Right lobe of liver (tissue), 6 donors: ENCODE results near the gene NCKAP5. TPM values are rescaled to one million over a fixed set of nuclear protein-coding genes. Genes with fewer than 3 reads are reported as not detected.

ENCODE experiments used
- ATAC-seq, 4 donors: fragments of 200-7000 bp; cut with Tn5 transposase; one replicate each; pipeline ENCODE4 v1.9.1; 2020; ENCODE audit warnings: mild to moderate bottlenecking in 4 of 4, moderate library complexity in 4 of 4
- DNase-seq, 3 donors: peaks; one replicate each; pipeline ENCODE4 v3.0.0-alpha.2; 2020
- H3K27ac ChIP-seq, 3 donors: fragments of 200-600 bp; one replicate each; pipeline ENCODE4 v1.8.0; 2022
- H3K27me3 ChIP-seq, 2 donors: fragments of 200-600 bp; one replicate each; pipeline ENCODE4 v1.8.0; 2022
- H3K36me3 ChIP-seq, 4 donors: fragments of 200-600 bp; sonication (generic) in 1 of 4; one replicate each; pipeline versions ENCODE4 v1.5.1 to v1.8.0; 2017 to 2022; ENCODE audit warnings: control low read depth in 1 of 4
- H3K4me1 ChIP-seq, 4 donors: fragments of 200-600 bp; sonication (generic) in 1 of 4; one replicate each; pipeline versions ENCODE4 v1.5.1 to v1.8.0; 2017 to 2022; ENCODE audit warnings: control low read depth in 1 of 4
- H3K4me3 ChIP-seq, 3 donors: fragments of 200-600 bp; one replicate each; pipeline ENCODE4 v1.8.0; 2022
- H3K9me3 ChIP-seq, 4 donors: fragments of 200-600 bp; sonication (generic) in 1 of 4; one replicate each; pipeline versions ENCODE4 v1.5.1 to v1.8.0; 2017 to 2022; ENCODE audit warnings: control low read depth in 1 of 4
- POLR2A ChIP-seq: fragments of 450-650 bp; IDR thresholded peaks from one replicate; pipeline ENCODE4 v1.6.1; 2017; ENCODE audit warnings: antibody characterized with exemption, mild to moderate bottlenecking
- WGBS: methylation state at CpG from one replicate; pipeline ENCODE4 v1.1.6; 2018; ENCODE audit warnings: low coverage, low lambda C conversion rate; ENCODE audit not compliant: insufficient coverage; ENCODE audit errors: missing lambda C conversion rate; 5-methylcytosine and 5-hydroxymethylcytosine counted together
- intact Hi-C, 2 donors: fragments of 100-400 bp; cut with DNase I; formaldehyde crosslinking; loops; one replicate each; pipeline versions ENCODE4 v1.11.2 to v1.14.1; 2022
- total RNA-seq, 6 experiments: library from RNA; depleted of rRNA in 2 of 6; stranded (reverse); fragments of >200 nt in 2 of 6; fragmentation: NEBNext Ultra II Directional in 3 of 6; extraction: Animal tissue kit (Norgen Biotek cat#: 25700) in 3 of 6; gene quantifications; one replicate each; pipeline versions ENCODE4 v1.1.0 to v1.2.4, GENCODE V29; 2016 to 2023
- TF ChIP-seq, protein P1 (sequence below), 4 donors: fragments of 200-600 bp in 3 of 4; fragments of 450-650 bp in 1 of 4; IDR thresholded peaks; one replicate each; pipeline versions ENCODE4 v1.5.1 to v1.8.0; 2016 to 2022; ENCODE audit warnings: antibody characterized with exemption in 4 of 4, mild to moderate bottlenecking in 2 of 4
- donor health status: DM: no; HTN: yes; CAD: no.
- donor health status: DM: no; HTN: no; CAD: no.
- donor health status: DM: no; HTN: no; CAD: no.
- donor health status: DM: no; HTN: yes; CAD: no.
- donor health status: DM: no; HTN: yes; CAD: no.

Gene NCKAP5
- total RNA-seq, 6 experiments from 2014 or later, result 3.6 to 11.7 (median 6.9) TPM

DNA sequence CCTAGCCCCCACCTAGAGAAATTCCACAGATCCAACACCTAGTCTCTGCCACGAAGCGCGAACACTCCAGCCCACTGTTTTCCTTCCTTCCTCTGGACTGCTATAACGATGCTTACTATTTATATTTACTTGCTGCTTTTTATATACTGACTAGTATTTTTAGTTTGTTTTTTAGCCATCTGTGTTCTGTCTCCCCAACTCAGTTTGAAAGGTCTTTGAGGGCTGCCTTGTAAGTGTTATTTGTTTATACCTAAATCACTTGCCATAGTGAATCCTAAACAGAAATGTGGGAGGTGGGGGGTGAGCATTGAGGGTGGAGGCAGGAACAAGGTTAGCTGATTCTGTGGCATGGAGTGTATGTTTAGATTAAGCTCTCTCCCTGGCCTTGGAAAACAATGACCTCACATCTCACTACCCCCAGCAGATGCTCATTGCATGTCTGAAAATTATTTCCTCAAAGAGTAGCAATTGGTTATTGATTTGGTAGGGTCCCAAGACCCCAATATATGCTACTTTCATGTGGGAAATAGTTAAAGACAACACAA lies 1.1 kb upstream of the NCKAP5 start:
- Histone ChIP-seq H3K36me3 (no peaks in the 10 kb centered on the region), H3K27ac (no peak overlapping the region), H3K27me3 (no peaks in the 10 kb centered on the region), H3K4me1 (peaks cover 0 to 7% (median 0%) of the 10 kb centered on the region in 4 donors), H3K4me3 (no peak overlapping the region), H3K9me3 (no peaks in the 10 kb centered on the region)
- 51% methylated on average over 4 of the region's 4 CpGs for WGBS
- ATAC-seq, result no peak
- DNase-seq, result no peak
- TF ChIP-seq POLR2A, result no peak
- TF ChIP-seq, protein P1, sequence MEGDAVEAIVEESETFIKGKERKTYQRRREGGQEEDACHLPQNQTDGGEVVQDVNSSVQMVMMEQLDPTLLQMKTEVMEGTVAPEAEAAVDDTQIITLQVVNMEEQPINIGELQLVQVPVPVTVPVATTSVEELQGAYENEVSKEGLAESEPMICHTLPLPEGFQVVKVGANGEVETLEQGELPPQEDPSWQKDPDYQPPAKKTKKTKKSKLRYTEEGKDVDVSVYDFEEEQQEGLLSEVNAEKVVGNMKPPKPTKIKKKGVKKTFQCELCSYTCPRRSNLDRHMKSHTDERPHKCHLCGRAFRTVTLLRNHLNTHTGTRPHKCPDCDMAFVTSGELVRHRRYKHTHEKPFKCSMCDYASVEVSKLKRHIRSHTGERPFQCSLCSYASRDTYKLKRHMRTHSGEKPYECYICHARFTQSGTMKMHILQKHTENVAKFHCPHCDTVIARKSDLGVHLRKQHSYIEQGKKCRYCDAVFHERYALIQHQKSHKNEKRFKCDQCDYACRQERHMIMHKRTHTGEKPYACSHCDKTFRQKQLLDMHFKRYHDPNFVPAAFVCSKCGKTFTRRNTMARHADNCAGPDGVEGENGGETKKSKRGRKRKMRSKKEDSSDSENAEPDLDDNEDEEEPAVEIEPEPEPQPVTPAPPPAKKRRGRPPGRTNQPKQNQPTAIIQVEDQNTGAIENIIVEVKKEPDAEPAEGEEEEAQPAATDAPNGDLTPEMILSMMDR (IDR thresholded peaks at IDR 0.05), result no peak
- intact Hi-C loops, result no loop called here

DNA sequence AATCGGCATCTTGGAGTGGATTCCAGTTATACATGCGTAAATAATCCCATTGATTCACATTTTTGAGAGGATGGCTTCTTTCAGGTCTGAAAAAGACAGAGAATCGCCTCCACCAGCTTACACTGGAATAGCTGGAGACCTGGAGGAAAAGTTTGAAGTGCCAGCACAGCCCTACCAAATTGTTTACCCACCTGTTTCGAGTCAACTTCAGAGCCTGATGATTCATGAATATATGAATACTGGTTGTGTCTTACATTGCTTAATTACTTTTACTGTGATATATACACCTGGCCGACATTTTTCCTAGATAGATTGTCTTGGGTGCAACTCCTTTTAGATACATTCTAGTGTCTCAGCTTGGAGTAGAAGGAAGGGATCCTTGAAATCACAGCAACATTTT lies 335 bp upstream of the NCKAP5 start:
- whole genome bisulfite sequencing, result 30% methylated on average over 5 of the region's 5 CpGs
- H3K27me3 ChIP-seq, result no peaks in the 10 kb centered on the region
- peak overlapping the region; percentile 35 to 54 (median 54) for H3K4me3 ChIP-seq
- intact Hi-C loops, result no loop called here
- DNase-seq (no peak), ATAC-seq (peak in 3 of 4 donors; percentile 4 to 25 (median 4))
- H3K36me3 ChIP-seq, result no peaks in the 10 kb centered on the region
- peaks cover 0 to 7% (median 0%) of the 10 kb centered on the region in 4 donors for H3K4me1 ChIP-seq
- H3K27ac ChIP-seq, result peak overlapping the region; percentile 67 to 74 (median 69)
- no peak for TF ChIP-seq POLR2A
- TF ChIP-seq, protein P1 (IDR thresholded peaks at IDR 0.05), result no peak
- no peaks in the 10 kb centered on the region for H3K9me3 ChIP-seq

DNA sequence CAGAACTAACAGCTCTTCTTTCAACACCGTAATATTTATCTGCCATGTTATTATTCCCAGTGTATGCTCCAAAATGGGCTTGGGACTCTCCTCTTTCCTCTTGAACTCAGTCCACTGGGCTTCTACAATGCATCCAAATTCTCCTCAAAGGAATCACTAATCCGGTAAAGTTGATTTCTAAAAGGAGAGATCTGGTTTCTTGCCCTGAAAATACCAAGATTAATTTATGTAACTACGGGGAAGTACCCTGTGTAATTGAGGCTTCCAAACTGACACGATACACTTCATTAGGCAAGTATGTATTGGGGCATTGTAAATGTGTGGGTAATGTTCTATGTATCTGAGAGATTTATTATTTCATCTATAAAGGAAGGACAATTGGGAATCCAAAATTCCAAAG lies 5.7 kb downstream of the NCKAP5 start:
- WGBS, result 93% methylated on average over 3 of the region's 4 CpGs
- ATAC-seq, result no peak

DNA sequence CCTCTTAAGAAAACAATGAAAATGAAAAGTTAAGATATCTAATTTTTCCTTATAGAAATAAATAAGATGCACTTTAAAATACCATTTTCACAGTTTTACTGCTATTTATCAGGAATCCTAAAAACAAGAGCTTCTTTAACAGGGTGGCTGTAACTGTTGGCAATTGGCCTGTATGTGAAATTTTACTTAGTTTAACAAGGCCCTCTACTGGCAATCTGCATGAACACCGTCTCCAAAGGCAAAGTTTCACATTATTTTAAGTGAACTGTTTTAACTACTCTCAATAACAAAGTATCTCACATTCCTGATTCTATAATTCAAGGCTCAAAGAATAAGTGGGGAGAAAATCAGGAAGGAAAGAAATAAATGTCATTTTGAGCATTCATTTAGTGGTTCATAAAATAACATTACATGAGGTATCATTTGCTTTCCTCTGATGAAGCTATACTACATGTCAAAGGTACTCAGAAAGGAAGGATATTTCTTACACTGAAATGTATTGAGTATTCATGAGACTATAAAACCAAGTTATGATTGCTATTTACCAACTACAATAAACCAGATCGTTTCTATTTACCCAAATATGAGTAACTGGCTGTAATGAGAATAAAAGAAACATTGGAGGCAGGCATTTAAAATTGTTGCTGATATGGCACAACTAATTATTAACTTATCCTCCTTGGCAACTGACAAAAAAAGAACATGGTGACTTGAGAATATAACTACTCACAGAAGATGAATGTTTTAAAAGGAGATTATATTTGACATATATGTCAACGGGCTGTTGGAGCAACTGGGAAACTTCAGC lies 7.0 kb downstream of the NCKAP5 start:
- ATAC-seq, result peak; percentile 73 to 91 (median 86)

More for the DNA sequence above, 5.7 kb downstream of the NCKAP5 start:
- no peaks in the 10 kb centered on the region for H3K27me3 ChIP-seq
- peaks cover 0 to 7% (median 0%) of the 10 kb centered on the region in 4 donors for H3K4me1 ChIP-seq
- no peak for DNase-seq
- H3K36me3 ChIP-seq, result no peaks in the 10 kb centered on the region
- intact Hi-C loops, result no loop called here
- no peak for TF ChIP-seq POLR2A
- TF ChIP-seq, protein P1 (IDR thresholded peaks at IDR 0.05), result no peak
- H3K9me3 ChIP-seq, result no peaks in the 10 kb centered on the region
- H3K4me3 ChIP-seq, result no peak overlapping the region
- no peak overlapping the region for H3K27ac ChIP-seq

More for the DNA sequence above, 7.0 kb downstream of the NCKAP5 start:
- Histone ChIP-seq H3K27me3 (no peaks in the 10 kb centered on the region), H3K27ac (no peak overlapping the region), H3K9me3 (no peaks in the 10 kb centered on the region), H3K36me3 (no peaks in the 10 kb centered on the region), H3K4me3 (no peak overlapping the region), H3K4me1 (peaks cover 0 to 2% (median 0%) of the 10 kb centered on the region in 4 donors)
- no peak for DNase-seq
- intact Hi-C loops, result no loop called here
- TF ChIP-seq, protein P1 (IDR thresholded peaks at IDR 0.05), result peak; percentile 66 to 80 (median 73)
- TF ChIP-seq POLR2A, result no peak
- 30% methylated on average over 3 of the region's 3 CpGs for WGBS
